SK-N-SH treated with all-trans-retinoic acid at 6 μM for 48 hours (cell line): ENCODE data around the gene LTBP1.

Source experiments
- ATAC-seq: fragments of 200-7000 bp; cut with Tn5 transposase; 3 replicates; pipeline ENCODE4 v1.9.1; 2020; ENCODE audit warnings: mild to moderate bottlenecking, moderate library complexity
- BACH2 ChIP-seq: fragments of 250-450 bp; sonication (Bioruptor Pico); IDR thresholded peaks from 2 replicates; pipeline ENCODE4 v1.9.0; 2021; ENCODE audit warnings: mild to moderate bottlenecking, borderline replicate concordance
- CSDC2 ChIP-seq: fragments of 250-450 bp; sonication (Bioruptor Pico); IDR thresholded peaks from 2 replicates; pipeline ENCODE4 v1.5.0; 2020; ENCODE audit warnings: mild to moderate bottlenecking, moderate library complexity
- ESRRG ChIP-seq: fragments of 250-450 bp; sonication (Bioruptor Pico); IDR thresholded peaks from 2 replicates; pipeline ENCODE4 v1.6.1; 2021; ENCODE audit warnings: mild to moderate bottlenecking
- GLIS3 ChIP-seq: fragments of 250-450 bp; sonication (Bioruptor Pico); IDR thresholded peaks from 2 replicates; pipeline ENCODE4 v1.5.0; 2020; ENCODE audit warnings: mild to moderate bottlenecking, moderate library complexity
- ISL1 ChIP-seq: fragments of 250-450 bp; sonication (Bioruptor Pico); IDR thresholded peaks from 2 replicates; pipeline ENCODE4 v2.1.2; 2022; ENCODE audit warnings: mild to moderate bottlenecking, moderate library complexity
- OSR1 ChIP-seq: fragments of 250-450 bp; sonication (Bioruptor Pico); IDR thresholded peaks from 2 replicates; pipeline ENCODE4 v1.8.0; 2022; ENCODE audit warnings: moderate library complexity, mild to moderate bottlenecking, inconsistent platforms
- PPARA ChIP-seq: fragments of 250-450 bp; sonication (Bioruptor Pico); IDR thresholded peaks from 2 replicates; pipeline ENCODE4 v1.5.0; 2020; ENCODE audit warnings: mild to moderate bottlenecking, borderline replicate concordance
- RARB ChIP-seq: fragments of 250-450 bp; sonication (Bioruptor Pico); IDR thresholded peaks from 2 replicates; pipeline ENCODE4 v1.8.0; 2021; ENCODE audit warnings: mild to moderate bottlenecking, moderate library complexity
- SNAI2 ChIP-seq: fragments of 250-450 bp; sonication (Bioruptor Pico); IDR thresholded peaks from 2 replicates; pipeline ENCODE4 v1.5.0; 2020; ENCODE audit warnings: mild to moderate bottlenecking, moderate library complexity
- TCF4 ChIP-seq: fragments of 250-450 bp; sonication (Bioruptor Pico); IDR thresholded peaks from 2 replicates; pipeline ENCODE4 v1.8.0; 2021; ENCODE audit warnings: mild to moderate bottlenecking, moderate library complexity, borderline replicate concordance
- TOX ChIP-seq: fragments of 250-450 bp; sonication (Bioruptor Pico); IDR thresholded peaks from 2 replicates; pipeline ENCODE4 v1.8.0; 2021; ENCODE audit warnings: mild to moderate bottlenecking, moderate library complexity, borderline replicate concordance
- ZC3H10 ChIP-seq: fragments of 250-450 bp; sonication (Bioruptor Pico); IDR thresholded peaks from 2 replicates; pipeline ENCODE4 v1.5.1; 2021; ENCODE audit warnings: mild to moderate bottlenecking, moderate library complexity
- ZFP3 ChIP-seq: fragments of 250-450 bp; sonication (Bioruptor Pico); IDR thresholded peaks from 2 replicates; pipeline ENCODE4 v1.5.0; 2020; ENCODE audit warnings: mild to moderate bottlenecking, moderate library complexity
- ZFP30 ChIP-seq: fragments of 450-650 bp; formaldehyde crosslinking; IDR thresholded peaks from 2 replicates; pipeline ENCODE4 v1.5.0; 2022; ENCODE audit warnings: mild to moderate bottlenecking, moderate library complexity
- ZNF565 ChIP-seq: fragments of 450-650 bp; formaldehyde crosslinking; conservative IDR thresholded peaks from 2 replicates; pipeline ENCODE4 v1.5.0; 2020; ENCODE audit warnings: low read depth, mild to moderate bottlenecking, moderate library complexity
- ZNF70 ChIP-seq: fragments of 450-650 bp; formaldehyde crosslinking; IDR thresholded peaks from 2 replicates; pipeline ENCODE4 v1.5.0; 2020; ENCODE audit warnings: mild to moderate bottlenecking, moderate library complexity
- ZNF8 ChIP-seq: fragments of 450-650 bp; formaldehyde crosslinking; IDR thresholded peaks from 2 replicates; pipeline ENCODE4 v1.5.0; 2020; ENCODE audit warnings: mild to moderate bottlenecking, moderate library complexity
- TF ChIP-seq, protein P1 (sequence below): fragments of 250-450 bp; sonication (Bioruptor Pico); IDR thresholded peaks from 2 replicates; pipeline ENCODE4 v1.8.0; 2021; ENCODE audit warnings: low read depth, mild to moderate bottlenecking, moderate library complexity, borderline replicate concordance
- TF ChIP-seq, protein P2 (sequence below): fragments of 250-450 bp; sonication (Bioruptor Pico); IDR thresholded peaks from 2 replicates; pipeline ENCODE4 v1.5.1; 2020; ENCODE audit warnings: low read depth, mild to moderate bottlenecking, moderate library complexity
- TF ChIP-seq, protein P3 (sequence below): fragments of 250-450 bp; sonication (Bioruptor Pico); IDR thresholded peaks from 2 replicates; pipeline ENCODE4 v1.5.1; 2021; ENCODE audit warnings: mild to moderate bottlenecking, moderate library complexity
- TF ChIP-seq, protein P4 (sequence below): fragments of 250-450 bp; sonication (Bioruptor Pico); IDR thresholded peaks from 2 replicates; pipeline ENCODE4 v1.8.0; 2020; ENCODE audit warnings: mild to moderate bottlenecking, moderate library complexity, borderline replicate concordance

The LTBP1 gene

GRCh38 chr2:33221046-33221784, 274.5 kb downstream of the LTBP1 start:
- no peak for ATAC-seq
- no peak for TF ChIP-seq CSDC2 (CRISPR knock-in tag)
- TF ChIP-seq OSR1 (CRISPR knock-in tag): no peak
- no peak for TF ChIP-seq ZNF565 (CRISPR knock-in tag)
- TF ChIP-seq ISL1: no peak
- no peak for TF ChIP-seq ZC3H10 (CRISPR knock-in tag)

- no peak for ATAC-seq
- TF ChIP-seq ISL1 (no peak), ZNF70 (no peak), ZC3H10 (CRISPR knock-in tag) (no peak), ZFP3 (CRISPR knock-in tag) (no peak), ESRRG (CRISPR knock-in tag) (no peak)
- TF ChIP-seq, protein P1, sequence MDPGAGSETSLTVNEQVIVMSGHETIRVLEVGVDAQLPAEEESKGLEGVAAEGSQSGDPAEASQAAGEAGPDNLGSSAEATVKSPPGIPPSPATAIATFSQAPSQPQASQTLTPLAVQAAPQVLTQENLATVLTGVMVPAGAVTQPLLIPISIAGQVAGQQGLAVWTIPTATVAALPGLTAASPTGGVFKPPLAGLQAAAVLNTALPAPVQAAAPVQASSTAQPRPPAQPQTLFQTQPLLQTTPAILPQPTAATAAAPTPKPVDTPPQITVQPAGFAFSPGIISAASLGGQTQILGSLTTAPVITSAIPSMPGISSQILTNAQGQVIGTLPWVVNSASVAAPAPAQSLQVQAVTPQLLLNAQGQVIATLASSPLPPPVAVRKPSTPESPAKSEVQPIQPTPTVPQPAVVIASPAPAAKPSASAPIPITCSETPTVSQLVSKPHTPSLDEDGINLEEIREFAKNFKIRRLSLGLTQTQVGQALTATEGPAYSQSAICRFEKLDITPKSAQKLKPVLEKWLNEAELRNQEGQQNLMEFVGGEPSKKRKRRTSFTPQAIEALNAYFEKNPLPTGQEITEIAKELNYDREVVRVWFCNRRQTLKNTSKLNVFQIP (CRISPR knock-in tag): no peak
Observed at GRCh38 chr2:33222309-33222708, 275.6 kb downstream of the LTBP1 start.

GRCh38 chr2:33223856-33224255, 277.1 kb downstream of the LTBP1 start:
- no peak for TF ChIP-seq ZC3H10 (CRISPR knock-in tag)
- TF ChIP-seq, protein P1 (CRISPR knock-in tag): no peak
- no peak for TF ChIP-seq SNAI2 (CRISPR knock-in tag)
- TF ChIP-seq ZFP30 (CRISPR knock-in tag): no peak
- TF ChIP-seq TOX (CRISPR knock-in tag): no peak
- TF ChIP-seq RARB: no peak
- TF ChIP-seq, protein P2, sequence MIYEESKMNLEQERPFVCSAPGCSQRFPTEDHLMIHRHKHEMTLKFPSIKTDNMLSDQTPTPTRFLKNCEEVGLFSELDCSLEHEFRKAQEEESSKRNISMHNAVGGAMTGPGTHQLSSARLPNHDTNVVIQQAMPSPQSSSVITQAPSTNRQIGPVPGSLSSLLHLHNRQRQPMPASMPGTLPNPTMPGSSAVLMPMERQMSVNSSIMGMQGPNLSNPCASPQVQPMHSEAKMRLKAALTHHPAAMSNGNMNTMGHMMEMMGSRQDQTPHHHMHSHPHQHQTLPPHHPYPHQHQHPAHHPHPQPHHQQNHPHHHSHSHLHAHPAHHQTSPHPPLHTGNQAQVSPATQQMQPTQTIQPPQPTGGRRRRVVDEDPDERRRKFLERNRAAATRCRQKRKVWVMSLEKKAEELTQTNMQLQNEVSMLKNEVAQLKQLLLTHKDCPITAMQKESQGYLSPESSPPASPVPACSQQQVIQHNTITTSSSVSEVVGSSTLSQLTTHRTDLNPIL (CRISPR knock-in tag): no peak
- no peak for TF ChIP-seq GLIS3
- TF ChIP-seq ZNF8 (CRISPR knock-in tag): no peak
- no peak for TF ChIP-seq BACH2 (CRISPR knock-in tag)
- no peak for TF ChIP-seq ZNF565 (CRISPR knock-in tag)
- TF ChIP-seq, protein P3, sequence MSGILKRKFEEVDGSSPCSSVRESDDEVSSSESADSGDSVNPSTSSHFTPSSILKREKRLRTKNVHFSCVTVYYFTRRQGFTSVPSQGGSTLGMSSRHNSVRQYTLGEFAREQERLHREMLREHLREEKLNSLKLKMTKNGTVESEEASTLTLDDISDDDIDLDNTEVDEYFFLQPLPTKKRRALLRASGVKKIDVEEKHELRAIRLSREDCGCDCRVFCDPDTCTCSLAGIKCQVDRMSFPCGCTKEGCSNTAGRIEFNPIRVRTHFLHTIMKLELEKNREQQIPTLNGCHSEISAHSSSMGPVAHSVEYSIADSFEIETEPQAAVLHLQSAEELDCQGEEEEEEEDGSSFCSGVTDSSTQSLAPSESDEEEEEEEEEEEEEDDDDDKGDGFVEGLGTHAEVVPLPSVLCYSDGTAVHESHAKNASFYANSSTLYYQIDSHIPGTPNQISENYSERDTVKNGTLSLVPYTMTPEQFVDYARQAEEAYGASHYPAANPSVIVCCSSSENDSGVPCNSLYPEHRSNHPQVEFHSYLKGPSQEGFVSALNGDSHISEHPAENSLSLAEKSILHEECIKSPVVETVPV (CRISPR knock-in tag): no peak
- TF ChIP-seq, protein P4, sequence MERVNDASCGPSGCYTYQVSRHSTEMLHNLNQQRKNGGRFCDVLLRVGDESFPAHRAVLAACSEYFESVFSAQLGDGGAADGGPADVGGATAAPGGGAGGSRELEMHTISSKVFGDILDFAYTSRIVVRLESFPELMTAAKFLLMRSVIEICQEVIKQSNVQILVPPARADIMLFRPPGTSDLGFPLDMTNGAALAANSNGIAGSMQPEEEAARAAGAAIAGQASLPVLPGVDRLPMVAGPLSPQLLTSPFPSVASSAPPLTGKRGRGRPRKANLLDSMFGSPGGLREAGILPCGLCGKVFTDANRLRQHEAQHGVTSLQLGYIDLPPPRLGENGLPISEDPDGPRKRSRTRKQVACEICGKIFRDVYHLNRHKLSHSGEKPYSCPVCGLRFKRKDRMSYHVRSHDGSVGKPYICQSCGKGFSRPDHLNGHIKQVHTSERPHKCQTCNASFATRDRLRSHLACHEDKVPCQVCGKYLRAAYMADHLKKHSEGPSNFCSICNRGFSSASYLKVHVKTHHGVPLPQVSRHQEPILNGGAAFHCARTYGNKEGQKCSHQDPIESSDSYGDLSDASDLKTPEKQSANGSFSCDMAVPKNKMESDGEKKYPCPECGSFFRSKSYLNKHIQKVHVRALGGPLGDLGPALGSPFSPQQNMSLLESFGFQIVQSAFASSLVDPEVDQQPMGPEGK: no peak
- no peak for TF ChIP-seq ZNF70
- TF ChIP-seq, all 23 proteins: peak for 0
- ATAC-seq: no peak

DNA sequence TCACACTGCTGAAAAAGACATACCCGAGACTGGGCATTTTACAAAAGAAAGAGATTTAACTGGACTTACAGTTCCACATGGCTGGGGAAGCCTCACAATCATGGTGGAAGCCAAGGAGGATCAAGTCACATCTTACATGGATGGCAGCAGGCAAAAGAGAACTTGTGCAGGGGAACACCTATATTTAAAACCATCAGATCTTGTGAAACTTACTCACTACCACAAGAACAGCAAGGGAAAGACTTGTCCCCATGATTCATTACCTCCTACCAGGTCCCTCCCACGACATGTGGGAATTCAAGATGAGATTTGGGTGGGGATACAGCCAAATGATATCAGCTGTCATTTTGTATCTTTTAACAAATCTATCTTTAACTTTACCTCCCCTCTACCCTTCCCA, 278.6 kb downstream of the LTBP1 start:
- ATAC-seq: no peak
- TF ChIP-seq PPARA (CRISPR knock-in tag): no peak
- TF ChIP-seq SNAI2 (CRISPR knock-in tag): no peak
- no peak for TF ChIP-seq ZNF8 (CRISPR knock-in tag)
- no peak for TF ChIP-seq OSR1 (CRISPR knock-in tag)
- TF ChIP-seq TCF4 (CRISPR knock-in tag): no peak
- TF ChIP-seq, protein P3 (CRISPR knock-in tag): no peak
